Adrenal gland (tissue), 5 donors: ENCODE data around the gene UPK1A.

Source experiments
- CTCF ChIP-seq, 6 experiments: fragments of 450-650 bp in 4 of 6; fragments of 200-600 bp in 2 of 6; sonication (generic) in 1 of 6; IDR thresholded peaks; 1 replicate in 5 of 6; 2 replicates in 1 of 6; pipeline versions ENCODE4 v1.5.1 to v1.8.0; 2016 to 2021; ENCODE audit warnings: antibody characterized with exemption in 6 of 6, mild to moderate bottlenecking in 2 of 6, moderate library complexity in 1 of 6
- POLR2A ChIP-seq, 2 donors: fragments of 450-650 bp; IDR thresholded peaks; one replicate each; pipeline ENCODE4 v1.6.1; 2017; ENCODE audit warnings: antibody characterized with exemption in 2 of 2, mild to moderate bottlenecking in 2 of 2, moderate library complexity in 1 of 2
- donor health status: DM: no; HTN: no; CAD: no.

- TF ChIP-seq POLR2A (IDR thresholded peaks at IDR 0.05), result no peak
- peak in 1 of 6 experiments; percentile 11 for TF ChIP-seq CTCF (IDR thresholded peaks at IDR 0.05)
Observed at GRCh38 chr19:35657904-35658700, 8.2 kb upstream of the UPK1A start.
